Measurements from ENCODE around the gene AACS.

- TF ChIP-seq, protein P1, sequence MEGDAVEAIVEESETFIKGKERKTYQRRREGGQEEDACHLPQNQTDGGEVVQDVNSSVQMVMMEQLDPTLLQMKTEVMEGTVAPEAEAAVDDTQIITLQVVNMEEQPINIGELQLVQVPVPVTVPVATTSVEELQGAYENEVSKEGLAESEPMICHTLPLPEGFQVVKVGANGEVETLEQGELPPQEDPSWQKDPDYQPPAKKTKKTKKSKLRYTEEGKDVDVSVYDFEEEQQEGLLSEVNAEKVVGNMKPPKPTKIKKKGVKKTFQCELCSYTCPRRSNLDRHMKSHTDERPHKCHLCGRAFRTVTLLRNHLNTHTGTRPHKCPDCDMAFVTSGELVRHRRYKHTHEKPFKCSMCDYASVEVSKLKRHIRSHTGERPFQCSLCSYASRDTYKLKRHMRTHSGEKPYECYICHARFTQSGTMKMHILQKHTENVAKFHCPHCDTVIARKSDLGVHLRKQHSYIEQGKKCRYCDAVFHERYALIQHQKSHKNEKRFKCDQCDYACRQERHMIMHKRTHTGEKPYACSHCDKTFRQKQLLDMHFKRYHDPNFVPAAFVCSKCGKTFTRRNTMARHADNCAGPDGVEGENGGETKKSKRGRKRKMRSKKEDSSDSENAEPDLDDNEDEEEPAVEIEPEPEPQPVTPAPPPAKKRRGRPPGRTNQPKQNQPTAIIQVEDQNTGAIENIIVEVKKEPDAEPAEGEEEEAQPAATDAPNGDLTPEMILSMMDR (conservative IDR thresholded peaks at IDR 0.05; ENCODE audit: low read length) = no peak
- TF ChIP-seq EZH2phosphoT487 (IDR thresholded peaks at IDR 0.05; ENCODE audit: borderline replicate concordance, low read depth, low read length) = no peak
These were observed 113.0 kb downstream of the AACS start for GRCh38 chr12:125178222-125178621.
